Right lobe of liver (tissue), 4 donors: Measurements from ENCODE around the gene RCAN1.

Experiments
- CTCF ChIP-seq, 4 donors: fragments of 200-600 bp in 3 of 4; fragments of 450-650 bp in 1 of 4; IDR thresholded peaks; one replicate each; pipeline versions ENCODE4 v1.5.1 to v1.8.0; 2016 to 2022; ENCODE audit warnings: antibody characterized with exemption in 4 of 4, mild to moderate bottlenecking in 2 of 4
- POLR2A ChIP-seq: fragments of 450-650 bp; IDR thresholded peaks from one replicate; pipeline ENCODE4 v1.6.1; 2017; ENCODE audit warnings: antibody characterized with exemption, mild to moderate bottlenecking
- donor health status: DM: no; HTN: no; CAD: no.
- donor health status: DM: no; HTN: no; CAD: no.
- donor health status: DM: no; HTN: yes; CAD: no.

- no peak for TF ChIP-seq POLR2A
- no peak for TF ChIP-seq CTCF (IDR thresholded peaks at IDR 0.05)
Measured at GRCh38 chr21:34636961-34637360, 22.0 kb upstream of the RCAN1 start.
